HG02938 (cell line): ENCODE data around the gene MROH8.

Experiments
- ATAC-seq: cut with Tn5 transposase; IDR thresholded peaks from one replicate; pipeline ENCODE4 v1.9.1; 2021; ENCODE audit warnings: mild to moderate bottlenecking, moderate library complexity; ENCODE audit not compliant: unreplicated experiment

Gene MROH8

DNA sequence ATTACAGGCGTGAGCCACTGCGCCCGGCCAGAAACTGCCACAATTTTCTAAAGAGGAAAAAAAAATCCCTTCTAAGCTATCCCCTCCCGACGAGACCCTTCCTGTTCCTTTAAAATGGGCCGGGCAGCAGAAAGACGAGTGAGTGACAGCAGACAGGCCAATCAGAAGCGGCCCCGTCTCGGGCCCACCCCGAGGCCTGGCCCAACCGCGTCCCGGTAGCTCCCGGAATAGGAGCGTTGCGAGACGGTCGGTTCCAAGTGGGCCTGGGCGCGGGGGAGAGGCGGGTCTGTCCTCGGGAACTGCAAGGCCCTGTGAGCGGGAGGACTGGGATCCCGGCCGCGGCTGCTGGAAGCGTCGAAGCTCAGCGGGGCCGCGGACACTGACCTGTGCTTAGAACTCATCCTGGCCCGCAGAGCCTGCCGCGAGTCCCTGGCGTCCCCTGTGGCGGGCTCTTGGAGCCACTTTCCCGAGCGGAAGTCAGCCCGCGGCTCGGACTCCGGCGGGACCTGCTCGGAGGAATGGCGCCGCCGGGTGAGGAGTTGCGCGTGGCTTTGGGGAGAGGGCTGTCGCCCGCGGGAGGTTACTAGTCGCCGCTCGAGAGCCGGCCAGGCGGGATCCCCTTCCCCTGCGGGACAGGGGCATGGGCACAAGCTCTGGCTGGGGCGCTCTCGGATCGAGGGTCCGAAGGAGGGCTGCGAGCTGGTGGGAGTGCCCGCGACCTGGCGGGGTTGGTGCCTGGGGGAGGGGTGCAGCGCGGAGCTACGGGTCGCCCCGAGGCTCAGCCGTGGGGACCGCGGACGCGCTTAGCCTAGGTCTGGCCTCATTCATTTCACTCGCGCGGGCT is at the start of gene MROH8, which contains the start of gene RPN2:
TSS of gene MROH8 (minus strand) at position 710 of the 844 bp plus-strand sequence.
TSS of gene RPN2 (plus strand) at position 492 of the 844 bp plus-strand sequence. CDS start at position 519, 27 bp downstream.
- peak; percentile 88 for ATAC-seq

DNA sequence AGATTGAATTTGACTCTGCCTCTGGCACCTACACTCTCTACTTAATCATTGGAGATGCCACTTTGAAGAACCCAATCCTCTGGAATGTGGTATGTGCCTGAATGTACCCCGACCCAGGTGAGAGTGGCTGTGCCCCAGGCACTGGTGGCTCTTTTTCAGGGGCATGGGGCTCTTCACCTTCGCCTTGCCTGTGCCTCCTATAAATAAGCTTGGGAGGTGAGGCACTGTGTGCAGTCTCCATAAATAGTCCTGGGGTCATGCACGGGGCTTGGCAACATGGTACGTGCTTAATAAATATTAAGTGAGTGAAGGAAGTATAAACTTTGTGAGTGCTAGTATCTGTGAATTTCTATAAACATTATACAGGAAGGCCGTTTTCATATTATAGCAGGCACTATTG is 49.3 kb upstream of the MROH8 start:
- no peak for ATAC-seq

DNA sequence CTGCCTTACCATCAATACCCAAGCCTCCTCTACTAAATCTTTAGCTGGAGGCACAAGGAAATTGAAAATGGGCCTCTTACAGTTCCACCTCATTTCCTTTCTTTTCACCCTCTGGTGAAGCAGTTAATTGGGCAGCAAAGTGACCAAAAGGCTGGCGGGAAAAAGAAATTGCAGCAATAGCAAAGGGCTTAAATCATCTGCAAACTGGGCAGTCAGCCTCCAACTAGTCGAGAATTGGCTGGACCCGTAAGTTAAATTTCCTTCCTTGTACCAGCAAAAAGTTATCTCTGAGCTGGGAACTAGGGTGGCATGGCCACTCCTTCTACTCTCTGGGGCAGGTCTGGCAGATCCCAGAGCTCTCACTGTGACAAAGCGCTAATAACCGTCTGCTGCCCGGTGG is 48.7 kb upstream of the MROH8 start:
- ATAC-seq = no peak

DNA sequence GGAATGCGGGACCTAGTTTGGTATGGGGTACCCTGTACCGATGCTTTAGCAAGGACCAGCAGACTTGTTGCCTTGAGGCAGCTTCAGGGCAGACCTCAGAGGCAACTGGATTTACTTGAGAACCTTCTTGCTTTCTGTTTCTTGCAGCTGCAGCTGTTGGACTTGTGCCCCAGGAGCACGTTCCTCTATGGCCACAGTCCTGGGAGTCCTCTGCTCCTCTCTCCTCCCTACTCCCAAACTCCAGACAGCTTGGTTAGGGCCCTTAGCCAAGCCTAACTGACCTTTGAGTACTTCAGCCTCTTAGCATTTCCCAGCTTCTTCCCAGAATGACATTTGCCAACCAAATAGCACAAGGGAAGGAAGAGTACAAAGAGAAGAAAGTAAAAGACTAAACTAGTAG is 47.5 kb upstream of the MROH8 start:
- ATAC-seq = no peak

DNA sequence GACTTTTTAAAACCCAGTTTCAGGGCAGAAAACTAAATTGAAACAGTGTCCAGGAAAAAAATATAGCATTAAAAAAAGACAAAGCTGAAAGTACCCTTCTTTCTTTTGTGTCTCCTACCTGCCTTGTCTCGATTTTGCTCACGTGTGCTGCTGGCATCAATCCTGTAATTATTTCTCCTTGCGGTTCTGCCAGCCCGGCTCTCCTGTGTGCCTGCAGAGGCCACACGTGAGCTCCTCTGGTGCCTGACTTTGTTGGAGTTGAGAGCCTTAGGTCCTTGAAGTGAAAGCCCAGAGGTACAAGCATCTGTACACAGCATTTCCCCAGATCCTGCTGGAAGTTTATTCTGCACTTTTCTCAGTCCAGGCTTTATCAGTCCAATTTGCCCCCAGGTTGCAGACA is 45.8 kb upstream of the MROH8 start:
- ATAC-seq = no peak

DNA sequence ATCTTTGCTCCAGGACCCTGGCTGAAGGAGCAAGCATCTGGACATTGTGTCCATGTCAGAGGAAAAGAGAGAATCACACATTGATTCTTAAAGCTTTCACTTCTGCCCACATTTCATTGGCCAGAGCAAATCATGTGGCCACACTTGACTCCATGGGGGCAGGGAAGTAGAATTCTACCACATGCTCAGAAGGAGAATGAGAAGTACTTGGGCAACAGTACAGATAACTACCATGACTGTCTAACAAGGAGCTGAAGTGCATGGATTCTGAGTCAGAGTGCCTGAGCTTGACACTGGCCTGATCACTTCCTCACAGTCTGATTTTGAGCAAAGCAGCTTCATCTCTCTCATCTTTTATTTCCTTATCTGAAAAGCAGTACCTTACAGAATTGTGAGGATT is 43.7 kb upstream of the MROH8 start:
- no peak for ATAC-seq

DNA sequence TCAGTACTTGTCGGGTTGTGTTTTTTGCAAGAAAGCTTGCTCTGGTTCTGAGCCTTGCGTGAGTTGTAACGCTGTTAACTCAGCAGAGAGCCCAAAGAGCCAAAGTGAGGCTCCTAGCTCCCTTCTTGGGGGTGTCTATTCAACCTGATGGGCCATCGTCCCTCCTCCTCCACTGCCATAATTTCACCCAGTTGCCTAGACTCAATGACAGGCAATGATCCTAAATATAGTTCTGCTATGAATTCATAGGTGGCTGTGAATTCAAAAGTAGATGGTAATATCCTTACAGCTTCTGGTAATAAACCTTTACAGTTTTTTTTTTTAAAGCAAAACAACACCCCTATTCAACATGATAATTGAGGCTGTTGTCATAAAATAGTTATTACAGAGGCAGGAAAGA is 42.7 kb upstream of the MROH8 start:
- no peak for ATAC-seq

DNA sequence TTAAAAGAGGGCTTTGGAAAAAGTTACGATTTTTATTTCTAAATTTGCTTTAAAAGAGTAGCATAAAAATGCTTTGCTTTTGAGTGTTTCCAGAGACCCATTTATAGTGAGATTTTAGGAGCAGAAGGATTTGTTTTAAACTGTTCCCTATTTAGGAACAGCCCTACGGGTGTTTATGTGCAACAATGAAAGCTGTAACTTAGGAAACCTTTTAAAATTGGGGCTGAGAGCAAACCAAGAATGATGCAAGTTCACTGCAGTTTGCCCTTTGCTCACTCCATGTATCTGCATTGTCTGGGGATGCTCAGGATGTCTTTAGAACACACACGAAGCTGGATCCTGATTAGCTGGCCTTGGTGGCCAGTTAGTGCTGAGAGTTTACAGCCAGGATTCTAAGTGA is 41.4 kb upstream of the MROH8 start:
- no peak for ATAC-seq

DNA sequence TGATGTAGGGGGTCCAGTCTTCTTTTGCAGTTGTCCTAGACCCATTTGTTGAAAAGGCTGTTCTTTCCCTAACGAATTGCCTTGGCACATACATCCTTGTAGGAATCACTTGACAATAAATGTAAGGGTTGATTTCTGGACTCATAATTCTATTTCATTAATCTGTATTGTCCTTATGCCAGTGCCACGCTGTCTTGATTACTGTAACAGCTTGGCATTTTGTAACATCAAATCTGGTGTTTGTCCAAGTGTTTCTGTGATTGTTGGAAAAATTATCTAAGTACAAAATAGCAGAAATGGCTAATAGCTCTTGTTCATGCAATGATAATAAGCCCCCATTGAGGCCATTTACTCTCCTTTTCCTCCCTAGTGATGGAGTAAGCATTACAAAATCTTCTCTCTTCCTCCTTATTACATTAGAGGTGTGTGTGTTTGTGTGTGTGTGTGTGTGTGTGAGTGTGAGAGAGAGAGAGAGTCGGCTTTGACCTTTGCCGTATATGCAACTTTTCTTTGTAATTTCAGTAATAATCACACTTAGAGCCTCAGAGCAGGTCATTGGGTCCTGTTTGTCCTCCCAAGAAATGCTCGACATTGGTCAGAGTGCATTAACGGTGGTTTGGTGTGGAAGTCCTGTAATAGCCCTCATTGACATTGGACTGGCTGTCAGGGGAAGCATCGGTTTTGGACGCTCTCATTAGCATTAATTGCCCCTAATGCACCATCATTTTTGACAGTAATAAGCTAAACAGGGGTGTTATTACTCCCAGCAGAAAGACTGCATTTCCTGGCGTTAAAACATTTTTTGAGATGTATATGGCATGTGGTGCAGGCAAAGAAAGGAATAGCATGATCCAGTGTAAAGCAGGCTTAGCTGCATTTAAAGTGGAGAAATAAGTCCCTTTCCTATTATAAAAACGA is 40.7 kb upstream of the MROH8 start:
- ATAC-seq = no peak

DNA sequence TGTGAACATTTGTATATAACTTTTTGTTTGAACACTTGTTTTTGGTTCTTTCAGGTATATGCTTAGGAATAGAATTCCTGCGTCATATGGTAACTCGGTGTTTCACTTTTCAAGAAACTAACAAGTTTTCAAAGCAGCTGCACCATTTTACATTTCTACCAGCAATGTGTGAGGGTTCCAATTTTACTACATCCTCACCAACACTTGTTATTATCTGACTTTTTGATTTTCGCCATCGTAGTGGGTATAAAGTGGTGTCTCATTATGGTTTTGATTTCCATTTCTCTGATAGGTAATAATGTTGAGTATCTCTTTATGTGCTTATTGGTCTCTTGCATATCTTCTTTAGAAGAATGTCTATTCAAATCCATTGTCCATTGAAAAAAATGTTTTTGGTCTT is 39.6 kb upstream of the MROH8 start:
- ATAC-seq = no peak

DNA sequence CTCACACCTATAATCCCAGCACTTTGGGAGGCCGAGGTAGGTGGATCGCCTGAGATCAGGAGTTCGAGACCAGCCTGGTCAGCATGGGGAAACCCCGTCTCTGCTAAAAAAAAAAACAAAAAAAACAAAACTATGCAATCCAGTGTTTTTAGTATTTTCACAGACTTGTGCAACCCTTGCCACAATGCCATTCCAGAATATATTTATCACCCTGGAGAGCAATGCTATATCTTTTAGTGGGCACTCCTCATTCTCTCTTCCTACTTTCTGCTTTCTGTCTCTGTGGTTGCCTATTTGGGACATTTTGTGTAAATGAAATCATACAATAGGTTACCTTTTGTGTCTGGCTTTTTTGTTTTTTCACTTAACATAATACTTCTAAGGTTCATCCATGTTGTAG is 39.1 kb upstream of the MROH8 start:
- ATAC-seq = no peak

DNA sequence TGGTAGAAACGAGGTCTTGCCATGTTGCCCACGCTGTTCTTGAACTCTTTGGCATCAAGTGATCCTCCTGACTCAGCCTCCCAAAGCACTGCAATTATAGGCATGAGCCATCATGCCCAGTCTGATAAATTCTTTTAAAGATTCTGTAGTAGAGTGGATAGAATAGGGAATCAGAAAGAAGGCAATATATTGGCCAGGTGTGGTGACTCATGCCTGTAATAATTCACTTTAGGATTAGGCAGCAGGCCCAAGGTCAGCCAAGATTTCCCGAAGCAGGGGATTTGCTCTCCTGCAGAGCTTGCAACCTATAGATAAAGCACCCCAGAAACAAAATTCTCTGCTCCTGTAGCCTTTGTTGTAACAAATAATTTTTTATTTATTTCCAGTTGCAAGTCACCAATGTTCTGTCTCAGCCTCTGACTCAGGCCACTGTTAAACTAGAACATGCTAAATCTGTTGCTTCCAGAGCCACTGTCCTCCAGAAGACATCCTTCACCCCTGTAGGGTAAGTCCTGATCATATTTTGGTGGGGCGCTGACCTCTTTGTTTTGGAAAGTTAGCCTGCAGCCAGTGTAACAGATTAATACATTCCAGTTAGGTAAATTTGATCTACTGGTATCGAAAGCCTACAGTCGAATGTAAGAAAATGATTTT is 30.4 kb upstream of the MROH8 start:
- no peak for ATAC-seq

DNA sequence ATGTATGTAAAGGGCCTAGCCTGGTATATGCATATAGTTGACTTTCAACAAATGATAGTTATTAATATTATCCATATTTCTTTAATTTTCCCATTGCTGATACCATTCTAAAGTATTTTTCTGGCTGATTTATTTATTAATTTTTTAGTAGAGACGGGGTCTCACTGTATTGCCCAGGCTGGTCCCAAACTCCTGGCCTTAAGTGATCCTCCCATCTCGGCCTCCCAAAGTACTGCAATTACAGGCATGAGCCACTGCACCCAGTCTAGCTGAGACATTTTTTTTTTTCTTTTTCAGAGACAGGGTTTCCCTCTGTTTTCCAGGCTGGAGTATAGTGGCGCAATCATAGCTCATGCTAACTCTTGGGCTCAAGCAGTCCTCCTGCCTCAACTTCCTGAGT is 29.8 kb upstream of the MROH8 start:
- ATAC-seq = no peak

DNA sequence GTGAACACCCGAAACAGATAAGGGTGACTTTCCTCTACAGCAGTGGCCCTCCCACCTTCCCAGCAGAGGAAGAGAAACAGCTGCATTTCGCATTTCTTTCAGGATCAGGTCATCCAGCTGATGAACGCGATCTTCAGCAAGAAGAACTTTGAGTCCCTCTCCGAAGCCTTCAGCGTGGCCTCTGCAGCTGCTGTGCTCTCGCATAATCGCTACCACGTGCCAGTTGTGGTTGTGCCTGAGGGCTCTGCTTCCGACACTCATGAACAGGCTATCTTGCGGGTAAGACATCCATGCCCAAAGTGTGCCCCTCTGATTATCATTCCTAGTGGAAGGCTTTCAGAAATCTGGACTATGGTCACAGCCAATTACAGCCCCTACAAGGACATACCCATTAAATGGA is 27.8 kb upstream of the MROH8 start:
- no peak for ATAC-seq

DNA sequence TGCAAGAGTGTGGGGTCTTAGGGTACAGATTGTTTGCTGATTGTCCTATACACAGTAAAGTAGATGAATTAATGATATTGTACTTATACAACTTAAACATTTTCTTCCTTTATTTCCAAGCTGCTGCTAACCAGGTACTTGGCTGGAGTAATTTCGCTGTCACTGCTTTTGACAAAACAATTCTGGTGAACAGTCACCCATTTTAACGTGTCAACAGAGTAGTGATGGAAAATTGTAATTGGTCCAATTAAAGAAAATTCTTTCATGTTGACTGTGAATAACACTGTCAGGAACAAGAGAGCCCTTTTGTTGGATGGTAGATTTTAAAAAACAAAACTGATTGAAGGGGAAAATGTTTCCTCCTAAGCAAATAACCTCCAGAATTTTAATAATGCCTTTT is 26.4 kb upstream of the MROH8 start:
- ATAC-seq = no peak

DNA sequence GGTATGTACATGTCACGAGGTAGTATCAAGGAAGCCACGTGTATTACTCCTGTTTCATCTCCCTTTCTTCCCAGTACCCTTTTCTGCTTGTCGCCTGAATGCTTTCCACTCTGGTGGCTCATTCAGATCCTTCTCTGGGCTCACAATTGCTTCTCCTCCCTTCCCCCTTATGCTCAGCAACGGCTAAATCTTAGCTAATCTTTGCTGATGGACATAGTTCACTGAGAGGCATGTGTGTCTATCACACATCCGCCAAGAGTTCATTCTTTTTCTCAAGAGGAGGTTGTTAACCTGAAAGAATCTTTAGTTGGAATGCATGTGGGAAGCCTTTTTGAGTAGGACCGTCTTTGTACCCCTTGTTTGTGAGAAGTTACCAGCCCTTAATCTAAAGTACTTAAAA is 25.8 kb upstream of the MROH8 start:
- no peak for ATAC-seq

DNA sequence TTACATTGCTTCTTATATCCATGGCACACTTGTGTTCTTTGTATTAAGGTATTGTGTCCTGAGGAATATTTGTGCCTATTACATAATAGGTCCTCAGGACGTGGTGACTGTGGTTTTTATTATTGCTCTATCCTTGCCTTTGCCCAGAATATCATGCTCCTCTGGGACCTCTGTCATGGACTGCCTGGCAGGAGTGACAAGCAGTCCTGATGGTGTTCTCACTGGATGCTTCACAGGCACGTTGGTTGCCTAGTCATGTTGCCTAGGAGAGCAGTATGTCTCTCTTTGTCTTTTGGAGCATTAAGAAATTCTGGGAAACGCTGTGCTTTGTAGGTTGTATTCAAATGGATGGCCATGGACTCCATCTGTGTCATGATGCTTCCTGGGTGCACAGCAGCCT is 24.7 kb upstream of the MROH8 start:
- ATAC-seq = no peak

DNA sequence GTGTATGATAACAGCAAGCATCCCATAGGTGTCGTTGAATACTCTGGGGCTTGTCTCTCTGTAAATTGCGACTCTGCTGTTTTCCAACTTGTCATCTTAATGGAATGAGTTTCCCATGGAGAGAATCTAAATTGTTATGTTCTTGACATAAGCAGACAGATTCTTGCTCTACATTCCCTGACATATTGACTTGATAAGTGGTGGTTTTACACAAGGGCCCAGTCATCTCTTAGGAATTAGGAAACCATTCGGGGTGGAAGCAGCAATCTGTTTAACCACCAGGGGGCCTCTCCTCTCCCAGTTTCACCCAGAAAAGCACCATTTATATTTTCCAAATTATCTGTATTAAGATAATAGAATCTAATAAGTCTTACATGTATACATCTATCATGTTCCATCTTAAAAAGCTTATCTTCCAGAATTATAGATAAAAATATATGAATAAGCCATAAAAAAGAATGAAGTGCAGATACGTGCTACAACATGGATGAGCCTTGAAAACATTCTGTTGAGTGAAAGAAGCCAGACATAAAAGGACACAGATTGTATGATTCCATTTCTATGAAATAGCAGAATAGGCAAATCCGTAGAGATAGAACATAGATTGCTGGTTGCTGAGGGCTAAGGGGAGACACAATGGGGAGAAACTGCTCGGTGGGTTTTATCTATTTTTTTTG is 23.1 kb upstream of the MROH8 start:
- no peak for ATAC-seq

DNA sequence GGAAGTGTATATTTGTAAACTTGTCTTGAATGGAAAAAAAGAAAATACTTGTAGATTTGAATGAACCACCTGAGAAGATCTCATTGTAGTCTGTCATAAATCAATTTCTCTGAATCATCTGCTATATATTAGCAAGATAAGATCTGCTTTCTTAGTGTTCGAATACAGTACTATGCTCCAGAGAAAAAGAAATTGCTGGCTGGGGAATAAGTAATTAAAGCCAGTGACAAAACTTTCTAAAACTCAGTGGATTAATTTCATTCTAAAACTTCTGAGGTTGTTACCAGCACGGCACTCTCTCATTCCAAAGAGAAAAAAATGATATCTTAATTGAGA is 22.4 kb upstream of the MROH8 start:
- no peak for ATAC-seq

DNA sequence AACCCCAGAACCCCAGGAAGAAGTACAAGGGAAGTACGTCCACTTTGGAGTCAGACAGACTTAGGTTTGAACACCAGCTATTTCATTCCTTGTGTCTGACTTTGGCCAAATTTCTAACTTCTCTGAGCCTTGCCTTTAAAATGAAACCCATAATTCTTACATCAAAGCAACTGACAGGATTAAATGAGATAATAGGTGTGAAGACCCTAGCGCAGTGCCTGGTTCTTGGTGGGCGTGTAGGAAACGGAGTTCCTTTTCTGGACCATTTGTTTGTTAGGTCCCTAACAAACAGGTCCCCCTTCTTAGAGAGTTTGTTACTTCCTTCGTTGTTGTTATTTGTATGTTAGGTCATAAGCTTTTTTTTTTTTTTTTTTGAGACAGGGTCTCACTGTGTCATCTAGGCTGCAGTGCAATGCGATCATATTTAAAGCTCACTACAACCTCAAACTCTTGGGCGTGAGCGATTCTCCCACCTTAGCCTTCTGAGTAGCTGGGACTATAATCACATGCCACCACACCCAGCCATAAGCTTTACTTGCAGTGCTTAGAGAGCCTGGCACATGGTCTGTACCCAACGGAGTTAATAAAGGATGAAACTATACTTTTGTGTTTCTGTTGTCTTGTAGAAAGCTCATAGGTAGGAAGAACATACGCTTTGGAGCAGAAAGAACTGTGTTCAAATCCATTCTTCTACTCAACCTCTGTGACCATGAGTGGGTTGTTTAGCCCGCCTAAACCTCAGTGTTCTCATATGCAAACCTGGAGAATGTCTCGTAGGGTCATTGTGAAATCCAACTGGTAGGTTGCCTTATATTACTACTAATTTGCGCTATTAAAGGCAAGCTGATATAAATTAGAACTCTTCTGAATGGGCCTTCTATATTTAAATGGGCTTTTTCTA is 21.8 kb upstream of the MROH8 start:
- no peak for ATAC-seq
